ENCODE results near the gene TOLLIP.
A peak's percentile ranks its signal among the peaks of the same experiment; 100 is the strongest.

DNA sequence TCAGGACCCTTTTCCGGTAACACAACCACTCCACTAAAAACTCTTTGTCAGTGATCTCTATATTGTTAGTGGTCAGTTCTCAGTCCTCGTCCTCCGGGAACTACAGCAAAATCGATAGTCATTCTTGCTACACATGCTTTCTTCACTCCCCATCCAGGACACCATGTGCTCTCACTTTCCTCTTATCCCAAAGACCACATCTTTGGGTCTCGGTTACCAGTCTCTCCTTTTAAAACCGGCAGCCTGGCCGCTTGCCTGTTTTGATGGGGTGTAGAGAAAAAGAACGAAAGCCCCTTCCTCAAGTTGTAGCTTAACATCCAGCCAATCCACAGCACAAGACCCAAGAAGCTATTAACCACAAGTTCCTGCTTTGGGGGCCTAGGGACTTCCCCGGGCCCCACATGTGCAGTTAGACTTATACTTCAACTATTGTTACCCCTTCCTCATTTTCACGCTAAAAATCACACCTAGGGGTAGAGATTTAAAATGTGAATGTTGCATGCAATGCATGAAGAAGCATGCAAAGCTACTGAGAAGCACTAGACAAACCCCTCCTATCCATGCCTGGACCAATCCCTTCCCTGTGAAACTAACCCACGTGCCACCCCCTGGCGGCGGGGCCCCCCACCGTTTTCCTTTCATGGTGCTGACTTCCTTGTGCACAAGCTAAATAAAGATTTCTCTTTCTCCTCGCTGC is 1.5 kb upstream of the TOLLIP start:
- no peak for TF ChIP-seq POLR2A (IDR thresholded peaks at IDR 0.05)
- TF ChIP-seq, protein P1, sequence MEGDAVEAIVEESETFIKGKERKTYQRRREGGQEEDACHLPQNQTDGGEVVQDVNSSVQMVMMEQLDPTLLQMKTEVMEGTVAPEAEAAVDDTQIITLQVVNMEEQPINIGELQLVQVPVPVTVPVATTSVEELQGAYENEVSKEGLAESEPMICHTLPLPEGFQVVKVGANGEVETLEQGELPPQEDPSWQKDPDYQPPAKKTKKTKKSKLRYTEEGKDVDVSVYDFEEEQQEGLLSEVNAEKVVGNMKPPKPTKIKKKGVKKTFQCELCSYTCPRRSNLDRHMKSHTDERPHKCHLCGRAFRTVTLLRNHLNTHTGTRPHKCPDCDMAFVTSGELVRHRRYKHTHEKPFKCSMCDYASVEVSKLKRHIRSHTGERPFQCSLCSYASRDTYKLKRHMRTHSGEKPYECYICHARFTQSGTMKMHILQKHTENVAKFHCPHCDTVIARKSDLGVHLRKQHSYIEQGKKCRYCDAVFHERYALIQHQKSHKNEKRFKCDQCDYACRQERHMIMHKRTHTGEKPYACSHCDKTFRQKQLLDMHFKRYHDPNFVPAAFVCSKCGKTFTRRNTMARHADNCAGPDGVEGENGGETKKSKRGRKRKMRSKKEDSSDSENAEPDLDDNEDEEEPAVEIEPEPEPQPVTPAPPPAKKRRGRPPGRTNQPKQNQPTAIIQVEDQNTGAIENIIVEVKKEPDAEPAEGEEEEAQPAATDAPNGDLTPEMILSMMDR (IDR thresholded peaks at IDR 0.05), result peak in 1 of 6 experiments; percentile 10

Measured in Peyer's patch (tissue), 4 donors.